ENCODE measurements around the gene GLI2. TPM values are rescaled to one million over a fixed set of nuclear protein-coding genes. Genes with fewer than 3 reads are reported as not detected.

GLI2 gene
- 3.8 and 10.1 TPM in 2 replicates for total RNA-seq

DNA sequence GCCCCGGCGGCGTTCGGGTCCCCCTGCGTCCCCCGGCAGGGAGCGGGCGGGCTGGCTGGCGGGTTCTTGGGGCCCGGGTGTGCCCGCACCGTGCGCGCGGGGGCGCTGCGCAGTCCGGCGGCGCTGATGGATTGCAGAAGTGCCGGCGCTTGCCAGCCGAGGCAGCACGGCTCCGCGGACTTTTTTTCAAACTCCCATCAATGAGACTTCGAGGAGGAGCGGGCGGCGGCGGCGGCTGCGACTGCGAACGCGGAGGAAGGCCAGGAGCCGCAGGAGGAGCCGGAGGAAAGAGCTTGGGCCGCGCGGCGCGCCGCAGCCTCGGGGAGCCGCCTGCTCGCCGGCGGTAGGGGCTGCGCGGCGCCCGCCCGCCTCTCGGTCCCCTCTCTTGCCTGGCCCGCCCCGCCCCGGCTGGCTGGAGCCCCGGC is at the start of gene GLI2:
GLI2 (plus strand) TSS at position 123 of the 425 bp plus-strand sequence. CDS start 61,453 bp downstream, outside the sequence.
- Histone ChIP-seq H3K4me2 (ENCODE audit: insufficient read depth, low read length) (peak within 1 kb of the TSS; percentile 90), H3K4me3 (ENCODE audit: insufficient read depth, low read length) (peak within 1 kb of the TSS; percentile 88), H3K9me3 (ENCODE audit: low read depth, low read length) (no peaks in the 10 kb centered on the region), H3K79me2 (ENCODE audit: insufficient read depth, low read length) (peaks cover 35% of the 10 kb centered on the region), H2AFZ (ENCODE audit: low read length) (peak within 1 kb of the TSS; percentile 82), H3K4me1 (ENCODE audit: insufficient read depth, low read length) (peaks cover 24% of the 10 kb centered on the region), H3K36me3 (ENCODE audit: insufficient read depth, low read length) (no peaks in the 10 kb centered on the region), H3K27me3 (ENCODE audit: insufficient read depth, low read length) (no peaks in the 10 kb centered on the region), H4K20me1 (ENCODE audit: insufficient read depth, low read length) (peaks cover 12% of the 10 kb centered on the region), H3K27ac (ENCODE audit: low read depth, low read length) (peak within 1 kb of the TSS; percentile 81)
- DNase-seq (ENCODE audit: insufficient read length, low spot score, missing footprints) = peak; percentile 97
- peak; percentile 45 for TF ChIP-seq CTCF (IDR thresholded peaks at IDR 0.05; ENCODE audit: extremely low read depth, low read depth, low read length)

DNA sequence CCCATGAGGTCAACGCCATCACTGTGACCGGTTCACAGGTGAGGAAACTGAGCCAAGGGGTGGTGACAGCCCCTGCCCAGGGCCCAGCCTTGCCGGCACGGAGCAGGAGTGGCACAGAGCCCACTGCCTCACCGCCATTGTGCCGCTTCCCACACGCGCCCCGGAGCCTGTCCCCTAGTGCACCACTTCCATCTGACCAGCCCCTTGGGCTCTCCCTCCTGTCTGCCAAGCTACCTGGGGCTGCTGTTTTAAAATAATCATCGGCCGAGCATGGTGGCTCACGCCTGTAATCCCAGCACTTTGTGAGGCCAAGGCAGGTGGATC is 49.7 kb upstream of the GLI2 start:
- Histone ChIP-seq H3K27me3 (ENCODE audit: insufficient read depth, low read length) (no peaks in the 10 kb centered on the region), H4K20me1 (ENCODE audit: insufficient read depth, low read length) (no peaks in the 10 kb centered on the region), H3K4me1 (ENCODE audit: insufficient read depth, low read length) (peaks cover 22% of the 10 kb centered on the region), H2AFZ (ENCODE audit: low read length) (no peak overlapping the region), H3K4me3 (ENCODE audit: insufficient read depth, low read length) (no peak overlapping the region), H3K79me2 (ENCODE audit: insufficient read depth, low read length) (no peaks in the 10 kb centered on the region), H3K4me2 (ENCODE audit: insufficient read depth, low read length) (no peak overlapping the region), H3K27ac (ENCODE audit: low read depth, low read length) (no peak overlapping the region), H3K36me3 (ENCODE audit: insufficient read depth, low read length) (no peaks in the 10 kb centered on the region), H3K9me3 (ENCODE audit: low read depth, low read length) (no peaks in the 10 kb centered on the region)
- TF ChIP-seq CTCF (IDR thresholded peaks at IDR 0.05; ENCODE audit: extremely low read depth, low read depth, low read length) = no peak
- no peak for DNase-seq (ENCODE audit: insufficient read length, low spot score, missing footprints)

DNA sequence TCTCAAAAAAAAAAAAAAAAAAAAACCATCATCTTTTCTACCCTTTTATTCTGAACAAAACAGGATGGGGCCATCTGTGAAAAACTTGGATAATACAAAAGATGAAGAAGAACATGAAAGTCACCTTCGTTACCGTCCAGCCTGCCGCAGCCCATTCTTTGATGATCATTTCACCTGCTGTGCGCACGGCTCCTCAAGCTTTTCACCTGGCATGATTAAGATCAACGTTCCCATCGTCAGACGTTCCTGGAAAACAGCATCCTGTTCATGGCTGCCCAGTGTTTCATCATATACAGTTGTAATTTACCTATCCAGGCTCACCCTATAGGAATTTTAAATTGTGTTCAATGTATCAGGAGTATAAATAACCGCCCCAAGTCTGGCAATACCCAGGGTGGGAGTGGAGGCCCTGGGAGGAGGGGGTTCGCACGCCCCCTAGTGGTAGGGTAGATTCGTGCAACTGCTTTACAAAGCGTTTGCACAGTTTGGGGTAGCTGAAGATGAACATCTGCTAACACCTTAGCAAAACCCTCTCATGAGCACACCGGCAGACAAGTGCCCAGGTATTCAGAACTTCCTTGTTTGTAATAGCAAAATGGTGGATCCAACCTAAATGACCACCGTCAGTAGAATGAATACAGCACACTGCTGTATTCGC is 49.0 kb upstream of the GLI2 start:
- H3K9me3 ChIP-seq (ENCODE audit: low read depth, low read length) = no peaks in the 10 kb centered on the region
- H3K36me3 ChIP-seq (ENCODE audit: insufficient read depth, low read length) = no peaks in the 10 kb centered on the region
- no peaks in the 10 kb centered on the region for H4K20me1 ChIP-seq (ENCODE audit: insufficient read depth, low read length)
- no peaks in the 10 kb centered on the region for H3K79me2 ChIP-seq (ENCODE audit: insufficient read depth, low read length)
- no peak overlapping the region for H3K4me2 ChIP-seq (ENCODE audit: insufficient read depth, low read length)
- no peak overlapping the region for H3K4me3 ChIP-seq (ENCODE audit: insufficient read depth, low read length)
- no peak for DNase-seq (ENCODE audit: insufficient read length, low spot score, missing footprints)
- H3K27me3 ChIP-seq (ENCODE audit: insufficient read depth, low read length) = no peaks in the 10 kb centered on the region
- no peak overlapping the region for H2AFZ ChIP-seq (ENCODE audit: low read length)
- TF ChIP-seq CTCF (IDR thresholded peaks at IDR 0.05; ENCODE audit: extremely low read depth, low read depth, low read length) = peak; percentile 30
- no peak overlapping the region for H3K27ac ChIP-seq (ENCODE audit: low read depth, low read length)
- peaks cover 22% of the 10 kb centered on the region for H3K4me1 ChIP-seq (ENCODE audit: insufficient read depth, low read length)

DNA sequence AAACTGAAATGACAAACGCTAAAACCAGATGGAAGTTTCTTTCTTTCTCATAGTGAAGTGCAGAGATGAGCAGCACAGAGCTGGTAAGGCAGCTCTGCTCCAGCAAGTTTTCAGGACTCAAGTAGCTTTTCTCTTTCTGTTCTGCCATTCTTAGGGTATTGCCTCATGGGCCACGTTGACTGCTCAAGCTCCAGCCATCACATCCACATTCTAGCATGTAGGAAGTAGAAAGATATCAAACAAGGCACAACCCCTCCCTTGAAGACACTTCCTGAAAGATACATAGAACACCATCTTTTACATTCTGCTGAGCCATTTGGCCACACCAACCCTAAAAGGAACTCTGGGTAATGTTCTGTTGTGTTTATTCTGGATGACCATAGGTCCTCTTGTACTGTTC is 48.5 kb upstream of the GLI2 start:
- peaks cover 22% of the 10 kb centered on the region for H3K4me1 ChIP-seq (ENCODE audit: insufficient read depth, low read length)
- no peaks in the 10 kb centered on the region for H3K9me3 ChIP-seq (ENCODE audit: low read depth, low read length)
- no peak overlapping the region for H3K4me2 ChIP-seq (ENCODE audit: insufficient read depth, low read length)
- no peak for DNase-seq (ENCODE audit: insufficient read length, low spot score, missing footprints)
- H3K36me3 ChIP-seq (ENCODE audit: insufficient read depth, low read length) = no peaks in the 10 kb centered on the region
- TF ChIP-seq CTCF (IDR thresholded peaks at IDR 0.05; ENCODE audit: extremely low read depth, low read depth, low read length) = no peak
- no peaks in the 10 kb centered on the region for H3K27me3 ChIP-seq (ENCODE audit: insufficient read depth, low read length)
- no peak overlapping the region for H3K27ac ChIP-seq (ENCODE audit: low read depth, low read length)
- no peak overlapping the region for H2AFZ ChIP-seq (ENCODE audit: low read length)
- no peaks in the 10 kb centered on the region for H3K79me2 ChIP-seq (ENCODE audit: insufficient read depth, low read length)
- no peak overlapping the region for H3K4me3 ChIP-seq (ENCODE audit: insufficient read depth, low read length)
- H4K20me1 ChIP-seq (ENCODE audit: insufficient read depth, low read length) = no peaks in the 10 kb centered on the region
